ENCODE measurements around the gene LAMB4. TPM values are rescaled to one million over a fixed set of nuclear protein-coding genes. Genes with fewer than 3 reads are reported as not detected.

LAMB4 gene
- total and polyA plus RNA-seq, 2 of the 8 experiments (the other 6 are each of a cell fraction or from before 2014, with no cell fraction given): not detected

DNA sequence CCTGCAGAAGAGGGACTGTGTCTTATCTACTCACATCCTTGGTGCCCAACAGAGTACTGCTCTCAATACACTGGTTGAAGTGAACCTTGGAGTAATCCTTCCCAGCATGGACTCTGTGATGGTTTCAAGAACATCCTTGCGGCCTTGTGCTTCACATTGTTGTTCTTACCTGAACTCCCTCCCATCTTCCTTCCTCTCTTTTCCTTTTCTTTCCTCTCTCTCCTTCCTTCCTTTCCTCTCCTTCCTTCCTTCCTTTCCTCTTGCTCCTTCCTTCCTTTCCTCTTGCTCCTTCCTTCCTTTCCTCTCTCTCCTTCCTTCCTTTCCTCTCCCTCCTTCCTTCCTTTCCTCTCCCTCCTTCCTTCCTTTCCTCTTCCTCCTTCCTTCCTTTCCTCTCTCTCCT, 153.5 kb downstream of the LAMB4 start (continued):
- TF ChIP-seq BACH1 (IDR thresholded peaks at IDR 0.05; ENCODE audit: low read length) (no peak), HDAC6 (IDR thresholded peaks at IDR 0.05; ENCODE audit: low read depth, low read length) (no peak), JUN (IDR thresholded peaks at IDR 0.05; ENCODE audit: low read depth, low read length) (no peak)
- TF ChIP-seq, protein P1, sequence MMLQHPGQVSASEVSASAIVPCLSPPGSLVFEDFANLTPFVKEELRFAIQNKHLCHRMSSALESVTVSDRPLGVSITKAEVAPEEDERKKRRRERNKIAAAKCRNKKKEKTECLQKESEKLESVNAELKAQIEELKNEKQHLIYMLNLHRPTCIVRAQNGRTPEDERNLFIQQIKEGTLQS (IDR thresholded peaks at IDR 0.05; ENCODE audit: insufficient read depth, low read depth, low read length): no peak

Measured in H1 (cell line).